Stimulated activated CD8-positive, alpha-beta memory T cell treated with anti-CD3 and anti-CD28 coated beads, Interleukin-15, amount 100 ng/mL, for 1 hour (primary cell): ENCODE data around the gene CTNNBL1.

Source experiments
- DNase-seq: peaks from one replicate; pipeline ENCODE4 v3.0.0-alpha.2; 2020; ENCODE audit warnings: low read depth

The CTNNBL1 gene

GRCh38 chr20:37880726-37881591, 187.1 kb downstream of the CTNNBL1 start:
- no peak for DNase-seq

- no peak for DNase-seq
These were observed 187.9 kb downstream of the CTNNBL1 start for GRCh38 chr20:37881601-37882343.

GRCh38 chr20:37882961-37883712, 189.3 kb downstream of the CTNNBL1 start:
- no peak for DNase-seq

- DNase-seq: no peak
These were observed 191.2 kb downstream of the CTNNBL1 start for GRCh38 chr20:37885042-37885441.

GRCh38 chr20:37885593-37886503, 192.0 kb downstream of the CTNNBL1 start:
- DNase-seq: no peak

- DNase-seq: no peak
These were observed 193.0 kb downstream of the CTNNBL1 start for GRCh38 chr20:37886851-37887297.

GRCh38 chr20:37888641-37889040, 194.8 kb downstream of the CTNNBL1 start:
- no peak for DNase-seq

- no peak for DNase-seq
These were observed 196.3 kb downstream of the CTNNBL1 start for GRCh38 chr20:37890108-37890507.

- DNase-seq: no peak
These were observed 196.8 kb downstream of the CTNNBL1 start for GRCh38 chr20:37890643-37891042.

GRCh38 chr20:37892001-37892400, 198.2 kb downstream of the CTNNBL1 start:
- no peak for DNase-seq

GRCh38 chr20:37893566-37894241, 199.9 kb downstream of the CTNNBL1 start:
- no peak for DNase-seq

GRCh38 chr20:37894454-37894853, 200.6 kb downstream of the CTNNBL1 start:
- DNase-seq: no peak

- DNase-seq: no peak
These were observed 201.3 kb downstream of the CTNNBL1 start for GRCh38 chr20:37895166-37895565.

GRCh38 chr20:37896932-37897548, 203.2 kb downstream of the CTNNBL1 start:
- no peak for DNase-seq

GRCh38 chr20:37898233-37899104, 204.6 kb downstream of the CTNNBL1 start:
- no peak for DNase-seq

- DNase-seq: no peak
These were observed 205.5 kb downstream of the CTNNBL1 start for GRCh38 chr20:37899105-37900045.

GRCh38 chr20:37901240-37901639, 207.4 kb downstream of the CTNNBL1 start:
- DNase-seq: no peak
